22Rv1 (cell line): ENCODE results near the gene MMD2.

ENCODE experiments used
- CTCF ChIP-seq: fragments of 450-650 bp; IDR thresholded peaks from 2 replicates; pipeline ENCODE4 v1.5.1; 2017; ENCODE audit warnings: mild to moderate bottlenecking
- ZFX ChIP-seq: fragments of 450-650 bp; IDR thresholded peaks from 2 replicates; pipeline ENCODE4 v1.6.1; 2017; ENCODE audit warnings: antibody characterized with exemption, borderline replicate concordance

DNA sequence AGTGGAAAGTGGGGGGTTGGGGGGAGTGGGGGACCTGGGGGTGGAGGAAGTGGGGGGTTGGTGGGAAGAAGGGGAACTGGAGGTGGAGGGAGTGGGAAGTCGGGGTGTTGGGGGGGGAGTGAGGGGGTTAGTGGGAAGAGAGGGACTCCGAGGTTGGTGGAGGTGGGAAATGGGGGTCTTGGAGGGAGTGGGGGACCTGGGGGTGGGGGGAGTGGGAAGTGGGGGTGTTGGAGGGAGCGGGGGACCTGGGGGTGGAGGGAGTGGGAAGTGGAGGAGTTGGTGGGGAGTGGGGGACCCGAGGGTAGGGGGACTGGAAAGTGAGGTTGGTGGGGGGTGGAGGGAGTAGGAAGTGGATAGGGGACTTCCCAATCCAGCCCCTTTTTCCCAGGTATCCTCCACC lies 906 bp upstream of the MMD2 start:
- no peak for TF ChIP-seq CTCF
- no peak for TF ChIP-seq ZFX
